ENCODE data around the gene DNM1. TPM values are rescaled to one million over a fixed set of nuclear protein-coding genes. Genes with fewer than 3 reads are reported as not detected.
A peak's percentile ranks its signal among the peaks of the same experiment; 100 is the strongest.

The DNM1 gene
- total and polyA plus RNA-seq, 2 experiments from 2014 or later = 36.0 to 42.0 TPM

GRCh38 chr9:128245421-128246151, 42.4 kb downstream of the DNM1 start:
- Histone ChIP-seq H2AFZ (no peak overlapping the region), H3K36me3 (ENCODE audit: insufficient read depth) (no peaks in the 10 kb centered on the region), H3K27me3 (ENCODE audit: insufficient read depth) (no peaks in the 10 kb centered on the region), H3F3A (replicated peaks; ENCODE audit: low read depth) (peaks cover 8% of the 10 kb centered on the region; the same call in 1 of the 2 replicates), H3K27ac (ENCODE audit: low read depth) (no peak overlapping the region), H3K4me3 (peak overlapping the region; percentile 38; the same call in 1 of the 2 replicates), H4K20me1 (replicated peaks; ENCODE audit: insufficient read depth) (no peaks in the 10 kb centered on the region; the same call in 1 of the 2 replicates), H3K4me2 (peak overlapping the region; percentile 65), H3K79me2 (replicated peaks; ENCODE audit: insufficient read depth) (no peaks in the 10 kb centered on the region), H3K4me1 (ENCODE audit: insufficient read depth) (peaks cover 19% of the 10 kb centered on the region), H3K9me2 (ENCODE audit: insufficient read depth) (no peaks in the 10 kb centered on the region)
- no peak for TF ChIP-seq NANOG (IDR thresholded peaks at IDR 0.05; ENCODE audit: borderline replicate concordance)
- TF ChIP-seq ZNF331 (CRISPR knock-in tag; IDR thresholded peaks at IDR 0.05; ENCODE audit: low read depth) = no peak
- no peak for TF ChIP-seq CREB1 (CRISPR knock-in tag; IDR thresholded peaks at IDR 0.05; ENCODE audit: low read depth)
- TF ChIP-seq, protein P1, sequence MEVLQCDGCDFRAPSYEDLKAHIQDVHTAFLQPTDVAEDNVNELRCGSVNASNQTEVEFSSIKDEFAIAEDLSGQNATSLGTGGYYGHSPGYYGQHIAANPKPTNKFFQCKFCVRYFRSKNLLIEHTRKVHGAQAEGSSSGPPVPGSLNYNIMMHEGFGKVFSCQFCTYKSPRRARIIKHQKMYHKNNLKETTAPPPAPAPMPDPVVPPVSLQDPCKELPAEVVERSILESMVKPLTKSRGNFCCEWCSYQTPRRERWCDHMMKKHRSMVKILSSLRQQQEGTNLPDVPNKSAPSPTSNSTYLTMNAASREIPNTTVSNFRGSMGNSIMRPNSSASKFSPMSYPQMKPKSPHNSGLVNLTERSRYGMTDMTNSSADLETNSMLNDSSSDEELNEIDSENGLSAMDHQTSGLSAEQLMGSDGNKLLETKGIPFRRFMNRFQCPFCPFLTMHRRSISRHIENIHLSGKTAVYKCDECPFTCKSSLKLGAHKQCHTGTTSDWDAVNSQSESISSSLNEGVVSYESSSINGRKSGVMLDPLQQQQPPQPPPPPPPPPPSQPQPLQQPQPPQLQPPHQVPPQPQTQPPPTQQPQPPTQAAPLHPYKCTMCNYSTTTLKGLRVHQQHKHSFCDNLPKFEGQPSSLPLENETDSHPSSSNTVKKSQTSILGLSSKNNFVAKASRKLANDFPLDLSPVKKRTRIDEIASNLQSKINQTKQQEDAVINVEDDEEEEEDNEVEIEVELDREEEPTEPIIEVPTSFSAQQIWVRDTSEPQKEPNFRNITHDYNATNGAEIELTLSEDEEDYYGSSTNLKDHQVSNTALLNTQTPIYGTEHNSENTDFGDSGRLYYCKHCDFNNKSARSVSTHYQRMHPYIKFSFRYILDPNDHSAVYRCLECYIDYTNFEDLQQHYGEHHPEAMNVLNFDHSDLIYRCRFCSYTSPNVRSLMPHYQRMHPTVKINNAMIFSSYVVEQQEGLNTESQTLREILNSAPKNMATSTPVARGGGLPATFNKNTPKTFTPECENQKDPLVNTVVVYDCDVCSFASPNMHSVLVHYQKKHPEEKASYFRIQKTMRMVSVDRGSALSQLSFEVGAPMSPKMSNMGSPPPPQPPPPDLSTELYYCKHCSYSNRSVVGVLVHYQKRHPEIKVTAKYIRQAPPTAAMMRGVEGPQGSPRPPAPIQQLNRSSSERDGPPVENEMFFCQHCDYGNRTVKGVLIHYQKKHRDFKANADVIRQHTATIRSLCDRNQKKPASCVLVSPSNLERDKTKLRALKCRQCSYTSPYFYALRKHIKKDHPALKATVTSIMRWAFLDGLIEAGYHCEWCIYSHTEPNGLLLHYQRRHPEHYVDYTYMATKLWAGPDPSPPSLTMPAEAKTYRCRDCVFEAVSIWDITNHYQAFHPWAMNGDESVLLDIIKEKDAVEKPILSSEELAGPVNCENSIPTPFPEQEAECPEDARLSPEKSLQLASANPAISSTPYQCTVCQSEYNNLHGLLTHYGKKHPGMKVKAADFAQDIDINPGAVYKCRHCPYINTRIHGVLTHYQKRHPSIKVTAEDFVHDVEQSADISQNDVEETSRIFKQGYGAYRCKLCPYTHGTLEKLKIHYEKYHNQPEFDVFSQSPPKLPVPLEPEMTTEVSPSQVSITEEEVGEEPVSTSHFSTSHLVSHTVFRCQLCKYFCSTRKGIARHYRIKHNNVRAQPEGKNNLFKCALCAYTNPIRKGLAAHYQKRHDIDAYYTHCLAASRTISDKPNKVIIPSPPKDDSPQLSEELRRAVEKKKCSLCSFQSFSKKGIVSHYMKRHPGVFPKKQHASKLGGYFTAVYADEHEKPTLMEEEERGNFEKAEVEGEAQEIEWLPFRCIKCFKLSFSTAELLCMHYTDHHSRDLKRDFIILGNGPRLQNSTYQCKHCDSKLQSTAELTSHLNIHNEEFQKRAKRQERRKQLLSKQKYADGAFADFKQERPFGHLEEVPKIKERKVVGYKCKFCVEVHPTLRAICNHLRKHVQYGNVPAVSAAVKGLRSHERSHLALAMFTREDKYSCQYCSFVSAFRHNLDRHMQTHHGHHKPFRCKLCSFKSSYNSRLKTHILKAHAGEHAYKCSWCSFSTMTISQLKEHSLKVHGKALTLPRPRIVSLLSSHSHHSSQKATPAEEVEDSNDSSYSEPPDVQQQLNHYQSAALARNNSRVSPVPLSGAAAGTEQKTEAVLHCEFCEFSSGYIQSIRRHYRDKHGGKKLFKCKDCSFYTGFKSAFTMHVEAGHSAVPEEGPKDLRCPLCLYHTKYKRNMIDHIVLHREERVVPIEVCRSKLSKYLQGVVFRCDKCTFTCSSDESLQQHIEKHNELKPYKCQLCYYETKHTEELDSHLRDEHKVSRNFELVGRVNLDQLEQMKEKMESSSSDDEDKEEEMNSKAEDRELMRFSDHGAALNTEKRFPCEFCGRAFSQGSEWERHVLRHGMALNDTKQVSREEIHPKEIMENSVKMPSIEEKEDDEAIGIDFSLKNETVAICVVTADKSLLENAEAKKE (CRISPR knock-in tag; IDR thresholded peaks at IDR 0.05) = no peak
- TF ChIP-seq EZH2phosphoT487 (IDR thresholded peaks at IDR 0.05; ENCODE audit: unreplicated experiment) = no peak
- TF ChIP-seq, protein P2, sequence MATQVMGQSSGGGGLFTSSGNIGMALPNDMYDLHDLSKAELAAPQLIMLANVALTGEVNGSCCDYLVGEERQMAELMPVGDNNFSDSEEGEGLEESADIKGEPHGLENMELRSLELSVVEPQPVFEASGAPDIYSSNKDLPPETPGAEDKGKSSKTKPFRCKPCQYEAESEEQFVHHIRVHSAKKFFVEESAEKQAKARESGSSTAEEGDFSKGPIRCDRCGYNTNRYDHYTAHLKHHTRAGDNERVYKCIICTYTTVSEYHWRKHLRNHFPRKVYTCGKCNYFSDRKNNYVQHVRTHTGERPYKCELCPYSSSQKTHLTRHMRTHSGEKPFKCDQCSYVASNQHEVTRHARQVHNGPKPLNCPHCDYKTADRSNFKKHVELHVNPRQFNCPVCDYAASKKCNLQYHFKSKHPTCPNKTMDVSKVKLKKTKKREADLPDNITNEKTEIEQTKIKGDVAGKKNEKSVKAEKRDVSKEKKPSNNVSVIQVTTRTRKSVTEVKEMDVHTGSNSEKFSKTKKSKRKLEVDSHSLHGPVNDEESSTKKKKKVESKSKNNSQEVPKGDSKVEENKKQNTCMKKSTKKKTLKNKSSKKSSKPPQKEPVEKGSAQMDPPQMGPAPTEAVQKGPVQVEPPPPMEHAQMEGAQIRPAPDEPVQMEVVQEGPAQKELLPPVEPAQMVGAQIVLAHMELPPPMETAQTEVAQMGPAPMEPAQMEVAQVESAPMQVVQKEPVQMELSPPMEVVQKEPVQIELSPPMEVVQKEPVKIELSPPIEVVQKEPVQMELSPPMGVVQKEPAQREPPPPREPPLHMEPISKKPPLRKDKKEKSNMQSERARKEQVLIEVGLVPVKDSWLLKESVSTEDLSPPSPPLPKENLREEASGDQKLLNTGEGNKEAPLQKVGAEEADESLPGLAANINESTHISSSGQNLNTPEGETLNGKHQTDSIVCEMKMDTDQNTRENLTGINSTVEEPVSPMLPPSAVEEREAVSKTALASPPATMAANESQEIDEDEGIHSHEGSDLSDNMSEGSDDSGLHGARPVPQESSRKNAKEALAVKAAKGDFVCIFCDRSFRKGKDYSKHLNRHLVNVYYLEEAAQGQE (IDR thresholded peaks at IDR 0.05; ENCODE audit: unreplicated experiment) = no peak
- TF ChIP-seq STAT1 (IDR thresholded peaks at IDR 0.05; ENCODE audit: unreplicated experiment) = no peak
- TF ChIP-seq EZH2 (IDR thresholded peaks at IDR 0.05; ENCODE audit: low read depth, unreplicated experiment) = no peak
- no peak for TF ChIP-seq ZNF114 (CRISPR knock-in tag; IDR thresholded peaks at IDR 0.05)
- TF ChIP-seq, protein P3, sequence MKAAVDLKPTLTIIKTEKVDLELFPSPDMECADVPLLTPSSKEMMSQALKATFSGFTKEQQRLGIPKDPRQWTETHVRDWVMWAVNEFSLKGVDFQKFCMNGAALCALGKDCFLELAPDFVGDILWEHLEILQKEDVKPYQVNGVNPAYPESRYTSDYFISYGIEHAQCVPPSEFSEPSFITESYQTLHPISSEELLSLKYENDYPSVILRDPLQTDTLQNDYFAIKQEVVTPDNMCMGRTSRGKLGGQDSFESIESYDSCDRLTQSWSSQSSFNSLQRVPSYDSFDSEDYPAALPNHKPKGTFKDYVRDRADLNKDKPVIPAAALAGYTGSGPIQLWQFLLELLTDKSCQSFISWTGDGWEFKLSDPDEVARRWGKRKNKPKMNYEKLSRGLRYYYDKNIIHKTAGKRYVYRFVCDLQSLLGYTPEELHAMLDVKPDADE (IDR thresholded peaks at IDR 0.05) = no peak
- TF ChIP-seq, protein P4, sequence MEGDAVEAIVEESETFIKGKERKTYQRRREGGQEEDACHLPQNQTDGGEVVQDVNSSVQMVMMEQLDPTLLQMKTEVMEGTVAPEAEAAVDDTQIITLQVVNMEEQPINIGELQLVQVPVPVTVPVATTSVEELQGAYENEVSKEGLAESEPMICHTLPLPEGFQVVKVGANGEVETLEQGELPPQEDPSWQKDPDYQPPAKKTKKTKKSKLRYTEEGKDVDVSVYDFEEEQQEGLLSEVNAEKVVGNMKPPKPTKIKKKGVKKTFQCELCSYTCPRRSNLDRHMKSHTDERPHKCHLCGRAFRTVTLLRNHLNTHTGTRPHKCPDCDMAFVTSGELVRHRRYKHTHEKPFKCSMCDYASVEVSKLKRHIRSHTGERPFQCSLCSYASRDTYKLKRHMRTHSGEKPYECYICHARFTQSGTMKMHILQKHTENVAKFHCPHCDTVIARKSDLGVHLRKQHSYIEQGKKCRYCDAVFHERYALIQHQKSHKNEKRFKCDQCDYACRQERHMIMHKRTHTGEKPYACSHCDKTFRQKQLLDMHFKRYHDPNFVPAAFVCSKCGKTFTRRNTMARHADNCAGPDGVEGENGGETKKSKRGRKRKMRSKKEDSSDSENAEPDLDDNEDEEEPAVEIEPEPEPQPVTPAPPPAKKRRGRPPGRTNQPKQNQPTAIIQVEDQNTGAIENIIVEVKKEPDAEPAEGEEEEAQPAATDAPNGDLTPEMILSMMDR (conservative IDR thresholded peaks at IDR 0.05; ENCODE audit: low read depth in 2 of 2) = no peak
- TF ChIP-seq JUNB (IDR thresholded peaks at IDR 0.05; ENCODE audit: unreplicated experiment) = no peak
- no peak for TF ChIP-seq POLR2AphosphoS5 (IDR thresholded peaks at IDR 0.05; ENCODE audit: low read depth)
- ATAC-seq = 0 out of 3 replicates have a peak, but pooled peaks have one; percentile 1
- peaks cover 23% of the 10 kb centered on the region for H3K4me1 Mint-ChIP-seq
- DNase-seq (ENCODE audit: low spot score) = peak; percentile 49
- H3K27me3 Mint-ChIP-seq (ENCODE audit: insufficient read depth, low read depth, poor library complexity) = peaks cover 17% of the 10 kb centered on the region
- H3K36me3 Mint-ChIP-seq (ENCODE audit: low read depth) = peaks cover 3% of the 10 kb centered on the region; the same call in 1 of the 3 replicates
- H3K4me3 Mint-ChIP-seq = peak overlapping the region; percentile 22; the same call in 2 of the 3 replicates
- H3K27ac Mint-ChIP-seq = peak overlapping the region; percentile 67; the same call in 1 of the 2 replicates
- no peaks in the 10 kb centered on the region; the same call in 2 of the 3 replicates for H3K9me3 Mint-ChIP-seq

Measured in GM23338 (cell line).